CD4-positive, CD25-positive, alpha-beta regulatory T cell (primary cell): ENCODE measurements around the gene RASSF5. TPM values are rescaled to one million over a fixed set of nuclear protein-coding genes. Genes with fewer than 3 reads are reported as not detected.

Experiments
- ATAC-seq, 2 donors: fragments of 150-1000 bp; cut with Tn5 transposase; one replicate each; pipeline ENCODE4 v1.10.0; 2021; ENCODE audit warnings: low read depth in 2 of 2, moderate number of reproducible peaks in 2 of 2, moderate library complexity in 1 of 2
- DNase-seq, 3 donors: peaks; one replicate each; pipeline versions ENCODE4 v3.0.0 to v3.0.0-alpha.2; 2012 to 2022; ENCODE audit warnings: mixed read lengths in 1 of 3
- H3K27ac ChIP-seq: one replicate; pipeline ENCODE4 v1.7.0; 2013; ENCODE audit warnings: mild to moderate bottlenecking, low read length; ENCODE audit not compliant: insufficient read depth, poor library complexity, severe bottlenecking
- H3K27me3 ChIP-seq: one replicate; pipeline ENCODE4 v1.7.0; 2013; ENCODE audit warnings: low read length; ENCODE audit not compliant: control insufficient read depth, insufficient read depth
- H3K36me3 ChIP-seq: one replicate; pipeline ENCODE4 v1.7.0; 2013; ENCODE audit warnings: mild to moderate bottlenecking, low read length, moderate library complexity; ENCODE audit not compliant: control insufficient read depth, insufficient read depth
- H3K4me1 ChIP-seq: 2 replicates; pipeline ENCODE4 v1.7.0; 2013; ENCODE audit warnings: mild to moderate bottlenecking, low read length; ENCODE audit not compliant: insufficient read depth, control insufficient read depth, poor library complexity, severe bottlenecking
- H3K4me3 ChIP-seq: one replicate; pipeline ENCODE4 v1.7.0; 2013; ENCODE audit warnings: low read depth, mild to moderate bottlenecking, low read length, moderate library complexity
- H3K9me3 ChIP-seq, 2 experiments: 1 replicate in 1 of 2; 2 replicates in 1 of 2; pipeline ENCODE4 v1.7.0; 2013; ENCODE audit warnings: low read length in 2 of 2, mild to moderate bottlenecking in 1 of 2, moderate library complexity in 1 of 2; ENCODE audit not compliant: control insufficient read depth in 2 of 2
- H3K27ac Mint-ChIP-seq, 3 donors: one replicate each; pipeline ENCODE4 v1.8.0; 2020 to 2022; ENCODE audit warnings: mild to moderate bottlenecking in 3 of 3, mixed read lengths in 3 of 3, moderate library complexity in 2 of 3
- H3K27me3 Mint-ChIP-seq: one replicate; pipeline ENCODE4 v1.8.0; 2022; ENCODE audit warnings: mild to moderate bottlenecking, mixed read lengths
- H3K36me3 Mint-ChIP-seq: one replicate; pipeline ENCODE4 v1.8.0; 2020; ENCODE audit warnings: mixed read lengths
- H3K4me1 Mint-ChIP-seq, 4 donors: one replicate each; pipeline ENCODE4 v1.8.0; 2020 to 2022; ENCODE audit warnings: mixed read lengths in 4 of 4, mild to moderate bottlenecking in 1 of 4
- H3K4me3 Mint-ChIP-seq, 4 donors: one replicate each; pipeline ENCODE4 v1.8.0; 2020 to 2022; ENCODE audit warnings: mild to moderate bottlenecking in 4 of 4, mixed read lengths in 4 of 4, moderate library complexity in 3 of 4
- H3K9me3 Mint-ChIP-seq, 7 donors: one replicate each; pipeline ENCODE4 v1.8.0; 2020 to 2022; ENCODE audit warnings: mixed read lengths in 7 of 7, mild to moderate bottlenecking in 3 of 7, moderate library complexity in 2 of 7
- polyA plus RNA-seq, 4 donors: library from polyadenylated mRNA; unstranded; fragments of 300-500 nt; fragmentation: Illumina TruSeq; gene quantifications; one replicate each; pipeline ENCODE4 v1.2.3, GENCODE V29; 2021
- total RNA-seq: library from RNA; stranded (reverse); gene quantifications from one replicate; pipeline ENCODE4 v1.2.3, GENCODE V29; 2022

Gene RASSF5
- total and polyA plus RNA-seq, 5 donors from 2014 or later = 158 to 258 (median 231) TPM

- Mint-ChIP-seq H3K4me1 (peaks cover 0 to 6% (median 2%) of the 10 kb centered on the region in 4 donors), H3K27ac (no peak overlapping the region), H3K9me3 (no peaks in the 10 kb centered on the region), H3K27me3 (no peaks in the 10 kb centered on the region), H3K4me3 (no peak overlapping the region), H3K36me3 (peaks cover 18% of the 10 kb centered on the region)
- no peak for ATAC-seq
- no peak overlapping the region for H3K4me3 ChIP-seq
- H3K4me1 ChIP-seq = peaks cover under 1% of the 10 kb centered on the region
- H3K27me3 ChIP-seq = no peaks in the 10 kb centered on the region
- peaks cover 90% of the 10 kb centered on the region for H3K36me3 ChIP-seq
- H3K27ac ChIP-seq = no peak overlapping the region
- DNase-seq = no peak
- H3K9me3 ChIP-seq = no peaks in the 10 kb centered on the region
Observed at GRCh38 chr1:206484901-206485300, 22.4 kb upstream of the RASSF5 start.

- DNase-seq (no peak), ATAC-seq (no peak)
- H3K27ac ChIP-seq = no peak overlapping the region
- H3K36me3 ChIP-seq = peaks cover 96% of the 10 kb centered on the region
- H3K4me1 ChIP-seq = no peaks in the 10 kb centered on the region
- no peaks in the 10 kb centered on the region for H3K27me3 Mint-ChIP-seq
- H3K9me3 Mint-ChIP-seq = no peaks in the 10 kb centered on the region
- H3K27ac Mint-ChIP-seq = peak overlapping the region in 2 of 3 donors; percentile 36 to 41
- H3K4me3 Mint-ChIP-seq = no peak overlapping the region
- peaks cover 25% of the 10 kb centered on the region for H3K36me3 Mint-ChIP-seq
- H3K4me3 ChIP-seq = no peak overlapping the region
- H3K4me1 Mint-ChIP-seq = peaks cover 0 to 5% (median 0%) of the 10 kb centered on the region in 4 donors
- no peaks in the 10 kb centered on the region for H3K9me3 ChIP-seq
- no peaks in the 10 kb centered on the region for H3K27me3 ChIP-seq
Observed at GRCh38 chr1:206486995-206487788, 20.1 kb upstream of the RASSF5 start.

- Mint-ChIP-seq H3K9me3 (no peaks in the 10 kb centered on the region), H3K36me3 (peaks cover 25% of the 10 kb centered on the region), H3K4me1 (peaks cover 0 to 5% (median 0%) of the 10 kb centered on the region in 4 donors), H3K4me3 (no peak overlapping the region), H3K27ac (peak overlapping the region in 1 of 3 donors; percentile 41), H3K27me3 (no peaks in the 10 kb centered on the region)
- ATAC-seq = no peak
- Histone ChIP-seq H3K4me1 (no peaks in the 10 kb centered on the region), H3K27ac (no peak overlapping the region), H3K9me3 (no peaks in the 10 kb centered on the region), H3K4me3 (no peak overlapping the region), H3K36me3 (peaks cover 96% of the 10 kb centered on the region), H3K27me3 (no peaks in the 10 kb centered on the region)
- DNase-seq = no peak
Observed at GRCh38 chr1:206487970-206488369, 19.4 kb upstream of the RASSF5 start.

- no peak for DNase-seq
- H3K4me3 ChIP-seq = no peak overlapping the region
- Mint-ChIP-seq H3K36me3 (peaks cover 30% of the 10 kb centered on the region), H3K4me3 (no peak overlapping the region), H3K4me1 (peaks cover 0 to under 1% (median 0%) of the 10 kb centered on the region in 4 donors), H3K9me3 (no peaks in the 10 kb centered on the region), H3K27me3 (no peaks in the 10 kb centered on the region), H3K27ac (peak overlapping the region in 1 of 3 donors; percentile 18)
- no peak for ATAC-seq
- no peak overlapping the region for H3K27ac ChIP-seq
- peaks cover 96% of the 10 kb centered on the region for H3K36me3 ChIP-seq
- H3K27me3 ChIP-seq = no peaks in the 10 kb centered on the region
- H3K9me3 ChIP-seq = no peaks in the 10 kb centered on the region
- no peaks in the 10 kb centered on the region for H3K4me1 ChIP-seq
Observed at GRCh38 chr1:206488466-206488865, 18.9 kb upstream of the RASSF5 start.

- Mint-ChIP-seq H3K4me3 (peak overlapping the region in 1 of 4 donors; percentile 24), H3K36me3 (peaks cover 28% of the 10 kb centered on the region), H3K27ac (peak overlapping the region; percentile 14 to 86 (median 51)), H3K4me1 (no peaks in the 10 kb centered on the region), H3K9me3 (no peaks in the 10 kb centered on the region), H3K27me3 (no peaks in the 10 kb centered on the region)
- H3K27me3 ChIP-seq = no peaks in the 10 kb centered on the region
- ATAC-seq (peak; percentile 61 to 78), DNase-seq (peak; percentile 36 to 62 (median 54))
- H3K27ac ChIP-seq = no peak overlapping the region
- no peak overlapping the region for H3K4me3 ChIP-seq
- no peaks in the 10 kb centered on the region for H3K4me1 ChIP-seq
- H3K36me3 ChIP-seq = peaks cover 93% of the 10 kb centered on the region
- H3K9me3 ChIP-seq = no peaks in the 10 kb centered on the region
Observed at GRCh38 chr1:206489980-206490770, 17.2 kb upstream of the RASSF5 start.

GRCh38 chr1:206490771-206491405 is 16.4 kb upstream of the RASSF5 start:
- Histone ChIP-seq H3K4me1 (no peaks in the 10 kb centered on the region), H3K27me3 (no peaks in the 10 kb centered on the region), H3K9me3 (no peaks in the 10 kb centered on the region), H3K27ac (no peak overlapping the region), H3K4me3 (no peak overlapping the region), H3K36me3 (peaks cover 93% of the 10 kb centered on the region)
- peak overlapping the region in 1 of 4 donors; percentile 24 for H3K4me3 Mint-ChIP-seq
- no peaks in the 10 kb centered on the region for H3K27me3 Mint-ChIP-seq
- peaks cover 0 to under 1% (median 0%) of the 10 kb centered on the region in 4 donors for H3K4me1 Mint-ChIP-seq
- DNase-seq = no peak
- no peak for ATAC-seq
- H3K36me3 Mint-ChIP-seq = peaks cover 24% of the 10 kb centered on the region
- peak overlapping the region; percentile 32 to 86 (median 51) for H3K27ac Mint-ChIP-seq
- no peaks in the 10 kb centered on the region for H3K9me3 Mint-ChIP-seq

GRCh38 chr1:206491616-206492015 is 15.7 kb upstream of the RASSF5 start:
- Mint-ChIP-seq H3K9me3 (no peaks in the 10 kb centered on the region), H3K4me3 (no peak overlapping the region), H3K27me3 (no peaks in the 10 kb centered on the region), H3K27ac (peak overlapping the region in 2 of 3 donors; percentile 42 to 86), H3K4me1 (peaks cover 0 to 5% (median 4%) of the 10 kb centered on the region in 4 donors), H3K36me3 (peaks cover 31% of the 10 kb centered on the region)
- no peak overlapping the region for H3K27ac ChIP-seq
- H3K36me3 ChIP-seq = peaks cover 94% of the 10 kb centered on the region
- no peaks in the 10 kb centered on the region for H3K4me1 ChIP-seq
- H3K4me3 ChIP-seq = no peak overlapping the region
- DNase-seq (no peak), ATAC-seq (no peak)
- no peaks in the 10 kb centered on the region for H3K9me3 ChIP-seq
- no peaks in the 10 kb centered on the region for H3K27me3 ChIP-seq
